ENCODE results near the gene CRYL1.

The CRYL1 gene

DNA sequence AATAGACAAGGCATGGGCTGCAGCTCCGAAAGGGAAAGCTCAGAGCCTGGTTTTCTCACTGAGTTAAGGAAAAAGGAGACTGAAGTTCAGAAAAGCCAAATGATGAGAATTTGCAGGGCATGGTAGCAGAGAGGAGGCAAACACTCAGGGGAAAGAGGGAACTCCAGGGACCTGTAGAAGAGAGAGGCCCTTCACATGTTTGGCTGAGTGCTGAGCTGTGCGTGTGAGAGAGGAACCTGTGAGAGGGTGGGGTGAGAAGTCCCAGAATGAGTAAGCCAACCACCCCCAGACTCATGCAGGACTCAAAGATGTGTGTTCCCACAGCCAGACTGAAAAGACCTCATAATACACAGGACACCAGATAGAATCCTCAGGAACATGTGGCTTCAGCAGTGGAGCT lies 2.8 kb upstream of the CRYL1 start:
- DNase-seq (ENCODE audit: low spot score), result no peak

DNA sequence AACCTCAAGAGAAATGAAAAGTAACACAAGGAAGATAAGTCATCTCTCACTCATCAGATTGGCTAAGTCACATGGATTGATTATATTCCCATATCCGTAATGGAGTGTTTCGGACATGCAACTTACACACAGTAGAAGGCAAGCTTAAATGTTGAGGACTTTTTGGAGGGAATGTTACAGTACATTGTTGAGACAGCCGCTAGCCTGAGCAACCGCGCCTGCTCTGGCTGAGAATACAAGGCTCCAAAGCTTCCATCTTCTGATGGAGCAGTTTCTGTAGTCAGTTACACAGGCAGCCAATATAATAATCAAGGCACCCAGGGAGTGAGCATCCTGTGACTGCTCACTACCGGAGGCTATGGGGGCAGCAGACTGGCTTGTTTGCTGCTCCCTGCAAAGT lies 1.0 kb upstream of the CRYL1 start:
- no peak for DNase-seq (ENCODE audit: low spot score)

GRCh38 chr13:20525144-20525600 lies 485 bp downstream of the CRYL1 start:
- peak; percentile 10 for DNase-seq (ENCODE audit: low spot score)

DNA sequence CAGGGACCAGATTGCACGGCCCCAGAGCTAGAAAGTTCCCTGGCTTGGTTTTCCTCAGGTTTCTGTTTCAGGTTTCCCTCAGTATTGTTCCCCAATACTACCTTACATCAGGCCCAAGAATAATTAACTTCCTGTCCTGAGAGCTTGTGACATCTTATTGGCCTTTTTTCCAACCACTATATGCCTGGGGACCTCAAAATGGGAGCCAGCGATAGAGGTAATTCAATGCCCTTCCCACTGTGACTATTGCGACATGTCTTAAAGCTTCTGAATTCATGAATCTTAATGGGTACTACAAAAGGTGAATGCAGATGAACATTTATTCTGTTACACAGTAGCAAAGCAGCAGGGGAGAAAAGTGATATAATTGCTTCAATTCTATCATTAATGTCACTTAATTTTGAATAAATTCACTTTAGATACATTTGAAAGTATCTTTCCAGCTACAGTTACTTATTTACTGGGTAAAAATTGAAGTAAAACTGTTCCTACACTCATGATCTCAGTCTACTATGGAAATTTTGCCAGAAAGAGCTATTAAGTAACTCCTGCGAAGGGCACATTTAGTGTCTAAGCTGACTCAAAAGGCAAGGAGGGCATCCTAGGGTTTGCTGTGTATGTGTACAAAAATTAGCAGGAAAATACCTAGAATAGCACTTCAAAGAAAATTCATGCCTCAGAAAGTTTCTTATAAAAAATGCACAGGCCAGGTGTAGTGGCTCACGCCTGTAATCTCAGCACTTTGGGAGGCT lies 4.1 kb downstream of the CRYL1 start:
- DNase-seq (ENCODE audit: low spot score), result no peak

GRCh38 chr13:20519875-20520274 lies 5.8 kb downstream of the CRYL1 start:
- no peak for DNase-seq (ENCODE audit: low spot score)

GRCh38 chr13:20518660-20519100 lies 7.0 kb downstream of the CRYL1 start:
- DNase-seq (ENCODE audit: low spot score), result no peak

GRCh38 chr13:20514866-20515265 lies 10.8 kb downstream of the CRYL1 start:
- DNase-seq (ENCODE audit: low spot score), result no peak

GRCh38 chr13:20513466-20513995 lies 12.1 kb downstream of the CRYL1 start:
- no peak for DNase-seq (ENCODE audit: low spot score)

DNA sequence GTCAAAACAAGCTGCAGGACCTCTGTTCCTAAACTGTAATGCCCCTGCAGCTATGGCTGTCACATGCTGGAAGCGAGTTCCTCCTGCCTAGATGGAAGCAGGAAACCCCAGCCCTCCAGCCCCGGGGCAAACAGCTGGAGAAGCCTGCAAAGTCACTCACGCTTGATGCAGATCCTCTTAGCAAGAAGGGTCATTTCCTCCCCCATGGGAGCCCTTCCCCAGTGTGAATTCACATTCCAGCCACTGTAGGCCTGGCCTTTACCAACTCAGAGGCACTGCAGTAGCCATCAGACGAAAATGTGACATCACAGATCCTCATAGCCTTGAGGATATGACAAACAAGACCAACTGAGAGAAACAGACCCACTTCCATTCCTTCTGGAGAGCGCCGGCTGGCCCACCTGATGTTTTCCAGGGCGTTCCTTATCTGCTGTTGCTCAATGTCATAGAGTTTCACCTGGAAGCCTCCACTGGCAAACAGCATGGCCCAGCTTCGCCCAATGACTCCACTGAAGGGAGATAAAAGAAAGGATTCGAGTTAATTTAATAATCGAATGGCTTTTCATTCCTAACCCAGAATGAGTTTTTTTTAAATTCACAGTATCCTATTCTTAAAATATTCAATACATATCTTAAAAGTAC lies 13.5 kb downstream of the CRYL1 start:
- no peak for DNase-seq (ENCODE audit: low spot score)

- DNase-seq (ENCODE audit: low spot score), result no peak
These were observed 19.0 kb downstream of the CRYL1 start for GRCh38 chr13:20506696-20507095.

DNA sequence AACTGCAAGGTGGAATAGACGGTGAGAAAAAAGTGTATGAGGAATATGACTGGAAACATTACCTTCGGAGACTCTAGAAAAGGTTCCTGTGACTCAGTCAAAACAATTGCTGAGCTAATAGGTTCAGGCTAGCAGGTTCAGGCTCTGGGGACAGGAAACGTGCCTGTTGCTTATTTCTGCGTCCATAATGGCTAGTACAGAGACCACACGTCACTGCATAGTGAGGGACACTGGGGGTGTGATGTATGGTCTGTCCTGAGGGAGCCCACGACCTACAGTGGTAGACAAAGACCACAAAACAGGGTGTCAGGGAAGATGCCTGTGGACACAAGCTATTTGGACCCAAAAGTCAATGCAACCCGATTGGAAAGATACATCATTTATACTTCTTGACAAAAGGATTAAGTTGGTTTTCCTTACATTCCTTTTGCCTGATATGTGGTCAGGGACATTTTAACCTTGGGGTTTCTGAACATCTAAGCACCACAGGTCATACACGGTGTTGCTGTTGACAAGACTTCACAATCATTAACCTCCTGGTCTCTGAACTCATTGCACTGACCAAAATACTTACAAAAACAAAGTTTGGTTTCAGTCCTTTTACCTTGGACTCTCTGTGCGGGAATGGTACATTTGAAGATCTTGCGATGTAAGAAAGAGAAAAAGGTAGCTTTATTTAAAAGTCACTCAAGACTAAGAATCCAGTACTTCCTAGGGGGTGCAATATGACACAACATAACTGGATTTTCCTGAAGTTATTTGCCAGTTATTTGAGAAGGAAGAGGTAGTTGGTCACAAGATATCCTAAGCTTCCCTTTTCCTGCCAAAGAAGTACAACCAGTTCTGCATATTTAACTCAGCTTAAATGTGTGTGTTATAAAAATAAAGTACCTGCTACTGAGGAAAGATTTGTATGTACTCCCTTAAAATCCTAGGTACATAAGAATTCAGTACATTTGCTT lies 20.0 kb downstream of the CRYL1 start:
- no peak for DNase-seq (ENCODE audit: low spot score)

GRCh38 chr13:20503088-20504083 lies 22.3 kb downstream of the CRYL1 start:
- no peak for DNase-seq (ENCODE audit: low spot score)

DNA sequence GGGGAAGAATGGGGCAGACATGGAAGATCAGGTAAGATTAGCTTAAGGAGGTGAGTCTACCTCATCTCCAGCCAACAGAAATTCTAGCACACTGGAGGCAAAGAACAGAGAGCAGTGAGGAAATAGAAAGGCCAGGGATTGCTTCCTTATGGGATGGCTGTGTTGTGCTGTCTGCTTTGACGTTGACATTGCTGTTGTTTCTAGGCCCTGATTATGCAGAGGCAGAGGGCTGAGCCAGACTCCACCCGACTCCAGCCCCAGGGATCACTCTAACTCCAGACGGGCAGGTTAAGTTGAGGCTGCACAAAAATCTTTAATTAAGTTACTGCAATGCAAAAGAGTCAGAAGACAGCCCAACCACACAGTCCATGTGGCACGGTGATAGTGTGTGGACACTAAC lies 24.1 kb downstream of the CRYL1 start:
- no peak for DNase-seq (ENCODE audit: low spot score)

- DNase-seq (ENCODE audit: low spot score), result no peak
These were observed 24.5 kb downstream of the CRYL1 start for GRCh38 chr13:20501120-20501519.

GRCh38 chr13:20499986-20500385 lies 25.7 kb downstream of the CRYL1 start:
- no peak for DNase-seq (ENCODE audit: low spot score)

- DNase-seq (ENCODE audit: low spot score), result no peak
These were observed 27.0 kb downstream of the CRYL1 start for GRCh38 chr13:20498659-20499058.

DNA sequence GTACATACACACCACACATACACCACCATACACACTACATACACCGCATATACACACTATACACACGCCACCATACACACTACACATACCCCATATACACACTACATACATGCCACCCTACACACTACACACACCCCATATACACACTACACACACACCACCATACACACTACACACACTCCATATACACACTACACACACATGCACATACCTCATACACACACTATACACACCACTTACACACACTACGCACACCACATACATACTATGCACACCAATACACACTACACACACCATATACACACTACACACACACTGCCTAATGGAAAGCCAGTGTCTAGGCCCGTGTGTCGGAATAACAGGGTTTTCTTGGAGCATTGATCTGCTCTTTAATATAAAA lies 27.5 kb downstream of the CRYL1 start:
- DNase-seq (ENCODE audit: low spot score), result no peak

GRCh38 chr13:20497006-20497775 lies 28.5 kb downstream of the CRYL1 start:
- no peak for DNase-seq (ENCODE audit: low spot score)

- peak; percentile 64 for DNase-seq (ENCODE audit: low spot score)
These were observed 30.3 kb downstream of the CRYL1 start for GRCh38 chr13:20495087-20496023.

Data from germinal center (tissue), 1 donor.